HEK293T (cell line): ENCODE measurements around the gene OSER1.

Source experiments
- ARNT ChIP-seq: fragments of 450-650 bp; IDR thresholded peaks from 2 replicates; pipeline ENCODE4 v1.6.1; 2017; ENCODE audit warnings: mild to moderate bottlenecking
- BHLHE40 ChIP-seq: fragments of 450-650 bp; IDR thresholded peaks from 2 replicates; pipeline ENCODE4 v1.6.1; 2016; ENCODE audit warnings: mild to moderate bottlenecking, moderate library complexity, borderline replicate concordance
- FOXM1 ChIP-seq: fragments of 450-650 bp; IDR thresholded peaks from 2 replicates; pipeline ENCODE4 v1.6.1; 2017; ENCODE audit warnings: mild to moderate bottlenecking, borderline replicate concordance
- SP1 ChIP-seq: fragments of 450-650 bp; IDR thresholded peaks from 2 replicates; pipeline ENCODE4 v1.6.1; 2017
- SUZ12 ChIP-seq: fragments of 450-650 bp; IDR thresholded peaks from 2 replicates; pipeline ENCODE4 v1.6.1; 2016; ENCODE audit warnings: mild to moderate bottlenecking
- TF ChIP-seq, protein P1 (sequence below): fragments of 450-650 bp; IDR thresholded peaks from 2 replicates; pipeline ENCODE4 v1.6.1; 2016

DNA sequence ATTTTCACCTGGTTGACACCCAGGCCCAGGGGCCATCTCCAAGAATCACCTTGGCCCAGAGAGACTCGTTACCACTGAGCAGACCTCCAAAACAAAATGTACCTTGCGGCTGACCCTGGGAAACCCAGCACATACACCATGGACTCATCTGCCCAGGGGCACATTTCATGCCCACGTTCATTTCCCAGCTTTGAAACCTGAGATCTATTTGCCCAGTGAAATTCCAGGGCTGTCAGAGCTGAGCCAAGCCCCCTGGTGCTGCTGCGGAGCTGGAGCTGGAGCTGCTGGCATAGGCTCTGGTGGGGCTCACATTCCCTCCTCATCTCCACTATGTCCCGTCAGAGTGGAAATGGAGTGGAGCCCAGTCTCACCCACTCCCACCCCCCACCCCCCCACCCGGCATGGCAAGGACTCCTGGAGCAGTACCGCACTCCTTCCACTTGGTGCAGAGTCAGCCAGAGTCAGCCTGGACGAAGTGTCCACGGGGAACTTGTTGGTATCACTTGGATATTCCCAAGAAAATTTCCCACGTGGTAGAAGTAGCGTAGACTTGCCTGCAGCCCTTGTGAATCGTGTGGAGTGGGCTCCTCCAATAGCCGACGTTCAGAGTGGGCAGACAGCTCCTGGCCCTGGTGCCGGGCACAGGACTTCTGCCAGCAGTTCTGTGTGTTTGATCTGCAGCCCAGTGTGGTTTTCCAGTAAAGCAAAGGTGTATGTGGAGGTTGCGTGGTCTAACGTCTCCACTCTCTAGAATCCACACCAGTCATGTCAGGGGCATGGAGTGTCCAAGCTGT is 18.1 kb upstream of the OSER1 start:
- TF ChIP-seq SUZ12 (no peak), ARNT (no peak), SP1 (no peak), FOXM1 (no peak), BHLHE40 (no peak)
- TF ChIP-seq, protein P1, sequence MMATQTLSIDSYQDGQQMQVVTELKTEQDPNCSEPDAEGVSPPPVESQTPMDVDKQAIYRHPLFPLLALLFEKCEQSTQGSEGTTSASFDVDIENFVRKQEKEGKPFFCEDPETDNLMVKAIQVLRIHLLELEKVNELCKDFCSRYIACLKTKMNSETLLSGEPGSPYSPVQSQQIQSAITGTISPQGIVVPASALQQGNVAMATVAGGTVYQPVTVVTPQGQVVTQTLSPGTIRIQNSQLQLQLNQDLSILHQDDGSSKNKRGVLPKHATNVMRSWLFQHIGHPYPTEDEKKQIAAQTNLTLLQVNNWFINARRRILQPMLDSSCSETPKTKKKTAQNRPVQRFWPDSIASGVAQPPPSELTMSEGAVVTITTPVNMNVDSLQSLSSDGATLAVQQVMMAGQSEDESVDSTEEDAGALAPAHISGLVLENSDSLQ: no peak
